ENCODE measurements around the gene FHDC1. TPM values are rescaled to one million over a fixed set of nuclear protein-coding genes. Genes with fewer than 3 reads are reported as not detected.

FHDC1 gene
- total RNA-seq, 1 experiment from 2014 or later: 19.9 TPM

DNA sequence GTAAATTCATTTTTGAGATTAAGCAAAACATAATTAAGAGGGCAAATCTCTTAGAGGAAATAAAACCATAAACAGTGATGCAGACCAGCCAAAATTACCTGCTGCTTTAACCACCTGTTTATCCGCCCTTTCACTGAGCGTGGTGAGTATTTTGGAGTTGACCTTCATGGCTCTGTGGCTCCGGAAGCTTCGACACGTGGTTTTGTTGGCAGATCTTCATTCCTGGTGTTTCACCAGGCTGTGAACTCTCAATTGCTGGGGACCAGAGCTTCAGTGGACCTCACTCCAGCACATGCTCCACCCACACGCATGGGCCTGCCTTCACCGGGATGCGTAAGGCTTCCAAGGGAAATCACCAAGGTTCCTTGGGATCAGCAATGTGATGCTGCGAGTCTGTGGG is 83.8 kb downstream of the FHDC1 start:
- H3K9ac ChIP-seq (ENCODE audit: extremely low read depth, insufficient read length, low read length): no peak overlapping the region
- no peaks in the 10 kb centered on the region for H3K27me3 ChIP-seq (ENCODE audit: insufficient read depth, low read length)
- H4K20me1 ChIP-seq (ENCODE audit: control insufficient read depth, insufficient read depth, insufficient read length): peaks cover 2% of the 10 kb centered on the region
- TF ChIP-seq, protein P1, sequence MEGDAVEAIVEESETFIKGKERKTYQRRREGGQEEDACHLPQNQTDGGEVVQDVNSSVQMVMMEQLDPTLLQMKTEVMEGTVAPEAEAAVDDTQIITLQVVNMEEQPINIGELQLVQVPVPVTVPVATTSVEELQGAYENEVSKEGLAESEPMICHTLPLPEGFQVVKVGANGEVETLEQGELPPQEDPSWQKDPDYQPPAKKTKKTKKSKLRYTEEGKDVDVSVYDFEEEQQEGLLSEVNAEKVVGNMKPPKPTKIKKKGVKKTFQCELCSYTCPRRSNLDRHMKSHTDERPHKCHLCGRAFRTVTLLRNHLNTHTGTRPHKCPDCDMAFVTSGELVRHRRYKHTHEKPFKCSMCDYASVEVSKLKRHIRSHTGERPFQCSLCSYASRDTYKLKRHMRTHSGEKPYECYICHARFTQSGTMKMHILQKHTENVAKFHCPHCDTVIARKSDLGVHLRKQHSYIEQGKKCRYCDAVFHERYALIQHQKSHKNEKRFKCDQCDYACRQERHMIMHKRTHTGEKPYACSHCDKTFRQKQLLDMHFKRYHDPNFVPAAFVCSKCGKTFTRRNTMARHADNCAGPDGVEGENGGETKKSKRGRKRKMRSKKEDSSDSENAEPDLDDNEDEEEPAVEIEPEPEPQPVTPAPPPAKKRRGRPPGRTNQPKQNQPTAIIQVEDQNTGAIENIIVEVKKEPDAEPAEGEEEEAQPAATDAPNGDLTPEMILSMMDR (conservative IDR thresholded peaks at IDR 0.05): no peak
- no peak overlapping the region for H2BK5ac ChIP-seq (ENCODE audit: insufficient read length, low read length)
- no peak overlapping the region for H4K8ac ChIP-seq (replicated peaks; ENCODE audit: insufficient read length, low read depth, low read length)
- no peaks in the 10 kb centered on the region for H3K79me1 ChIP-seq (ENCODE audit: insufficient read depth, low read depth, low read length, poor library complexity, severe bottlenecking)
- H3K56ac ChIP-seq (ENCODE audit: insufficient read length, low read depth, low read length): no peak overlapping the region
- H2AK5ac ChIP-seq (ENCODE audit: insufficient read length, low read length): no peak overlapping the region
- no peak overlapping the region for H3K4ac ChIP-seq (ENCODE audit: low read depth, low read length)
- H2BK20ac ChIP-seq (ENCODE audit: low read depth, low read length, poor library complexity, severe bottlenecking): no peak overlapping the region
- no peak overlapping the region for H2BK15ac ChIP-seq (ENCODE audit: low read depth, low read length)
- Mint-ChIP-seq H3K4me1 (peaks cover 36 to 46% of the 10 kb centered on the region in 2 experiments), H3K27ac (no peak overlapping the region), H3K36me3 (ENCODE audit: insufficient read depth in 1 of 3, low read depth in 3 of 3) (no peaks in the 10 kb centered on the region; a peak in 2 of 7 replicates), H3K27me3 (ENCODE audit: low read depth) (peaks cover 5% of the 10 kb centered on the region), H3K4me3 (no peak overlapping the region), H3K9me3 (no peaks in the 10 kb centered on the region)
- no peak overlapping the region for H2AFZ ChIP-seq (ENCODE audit: low read length)
- H3K4me1 ChIP-seq (ENCODE audit: insufficient read depth, low read length): no peaks in the 10 kb centered on the region; the same call in 1 of the 2 replicates
- H3K27ac ChIP-seq (ENCODE audit: insufficient read length, low read depth, low read length): no peak overlapping the region
- no peak overlapping the region for H2BK12ac ChIP-seq (ENCODE audit: insufficient read length, low read depth, low read length)
- no peak overlapping the region for H3K23ac ChIP-seq (ENCODE audit: insufficient read length, low read depth, low read length)
- no peak overlapping the region for H3K18ac ChIP-seq (ENCODE audit: insufficient read length, low read depth, low read length)
- no peak overlapping the region for H2BK120ac ChIP-seq (ENCODE audit: low read depth, low read length, poor library complexity, severe bottlenecking)
- no peak overlapping the region for H4K5ac ChIP-seq (ENCODE audit: insufficient read length, low read depth, low read length)
- WGBS (ENCODE audit: extremely low coverage, insufficient read length, low lambda C conversion rate): no CpG with 5 or more reads among the region's 9 CpGs
- no peak overlapping the region for H3T11ph ChIP-seq (ENCODE audit: low read length)
- H3K9me3 ChIP-seq (ENCODE audit: control insufficient read depth, low read depth, low read length): no peaks in the 10 kb centered on the region
- H3K14ac ChIP-seq (ENCODE audit: insufficient read depth, low read length): no peak overlapping the region
- no peak for DNase-seq
- no peak overlapping the region for H4K91ac ChIP-seq (ENCODE audit: insufficient read length, low read depth, low read length)
- H3K23me2 ChIP-seq (ENCODE audit: insufficient read length, low read depth, low read length, poor library complexity, severe bottlenecking): no peaks in the 10 kb centered on the region
- H3K4me2 ChIP-seq (ENCODE audit: insufficient read depth, insufficient read length, low read length): no peak overlapping the region
- no peaks in the 10 kb centered on the region for H3K79me2 ChIP-seq (ENCODE audit: insufficient read depth, low read length)

Data from H9 (cell line).